ENCODE measurements around the gene SLC22A23. TPM values are rescaled to one million over a fixed set of nuclear protein-coding genes. Genes with fewer than 3 reads are reported as not detected.
A peak's percentile ranks its signal among the peaks of the same experiment; 100 is the strongest.

The SLC22A23 gene
- total RNA-seq, 2 donors from 2014 or later, result 85.7 to 89.5 TPM

DNA sequence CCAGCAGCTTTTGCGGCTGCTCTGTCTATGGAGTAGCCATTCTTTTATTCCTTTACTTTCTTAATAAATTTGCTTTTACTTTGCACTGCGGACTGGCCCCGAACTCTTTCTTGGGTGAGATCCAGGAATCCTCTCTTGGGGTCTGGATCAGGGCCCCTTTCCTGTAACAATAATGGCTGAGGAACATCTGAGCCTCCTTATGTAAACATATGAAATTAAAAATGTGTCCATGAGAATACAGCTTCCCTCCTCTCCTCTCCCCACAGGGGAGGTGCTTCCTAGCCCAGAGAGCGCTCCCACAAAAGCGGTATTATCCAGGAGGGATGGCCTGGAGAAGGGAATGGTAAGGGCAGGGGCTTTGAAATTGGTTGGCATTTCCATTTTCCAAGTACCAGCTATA is 117.0 kb downstream of the SLC22A23 start:
- DNase-seq, result no peak
- intact Hi-C loops (cut with DNase I), result no loop called here
- Histone ChIP-seq H3K4me1 (peaks cover 13% of the 10 kb centered on the region), H3K9me3 (no peaks in the 10 kb centered on the region), H3K4me3 (no peak overlapping the region), H3K36me3 (no peaks in the 10 kb centered on the region), H3K27me3 (no peaks in the 10 kb centered on the region), H3K27ac (no peak overlapping the region), H3K9ac (ENCODE audit: low read depth in 2 of 2, low read length in 2 of 2) (no peak overlapping the region)
- TF ChIP-seq, protein P1, sequence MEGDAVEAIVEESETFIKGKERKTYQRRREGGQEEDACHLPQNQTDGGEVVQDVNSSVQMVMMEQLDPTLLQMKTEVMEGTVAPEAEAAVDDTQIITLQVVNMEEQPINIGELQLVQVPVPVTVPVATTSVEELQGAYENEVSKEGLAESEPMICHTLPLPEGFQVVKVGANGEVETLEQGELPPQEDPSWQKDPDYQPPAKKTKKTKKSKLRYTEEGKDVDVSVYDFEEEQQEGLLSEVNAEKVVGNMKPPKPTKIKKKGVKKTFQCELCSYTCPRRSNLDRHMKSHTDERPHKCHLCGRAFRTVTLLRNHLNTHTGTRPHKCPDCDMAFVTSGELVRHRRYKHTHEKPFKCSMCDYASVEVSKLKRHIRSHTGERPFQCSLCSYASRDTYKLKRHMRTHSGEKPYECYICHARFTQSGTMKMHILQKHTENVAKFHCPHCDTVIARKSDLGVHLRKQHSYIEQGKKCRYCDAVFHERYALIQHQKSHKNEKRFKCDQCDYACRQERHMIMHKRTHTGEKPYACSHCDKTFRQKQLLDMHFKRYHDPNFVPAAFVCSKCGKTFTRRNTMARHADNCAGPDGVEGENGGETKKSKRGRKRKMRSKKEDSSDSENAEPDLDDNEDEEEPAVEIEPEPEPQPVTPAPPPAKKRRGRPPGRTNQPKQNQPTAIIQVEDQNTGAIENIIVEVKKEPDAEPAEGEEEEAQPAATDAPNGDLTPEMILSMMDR (IDR thresholded peaks at IDR 0.05), result no peak

DNA sequence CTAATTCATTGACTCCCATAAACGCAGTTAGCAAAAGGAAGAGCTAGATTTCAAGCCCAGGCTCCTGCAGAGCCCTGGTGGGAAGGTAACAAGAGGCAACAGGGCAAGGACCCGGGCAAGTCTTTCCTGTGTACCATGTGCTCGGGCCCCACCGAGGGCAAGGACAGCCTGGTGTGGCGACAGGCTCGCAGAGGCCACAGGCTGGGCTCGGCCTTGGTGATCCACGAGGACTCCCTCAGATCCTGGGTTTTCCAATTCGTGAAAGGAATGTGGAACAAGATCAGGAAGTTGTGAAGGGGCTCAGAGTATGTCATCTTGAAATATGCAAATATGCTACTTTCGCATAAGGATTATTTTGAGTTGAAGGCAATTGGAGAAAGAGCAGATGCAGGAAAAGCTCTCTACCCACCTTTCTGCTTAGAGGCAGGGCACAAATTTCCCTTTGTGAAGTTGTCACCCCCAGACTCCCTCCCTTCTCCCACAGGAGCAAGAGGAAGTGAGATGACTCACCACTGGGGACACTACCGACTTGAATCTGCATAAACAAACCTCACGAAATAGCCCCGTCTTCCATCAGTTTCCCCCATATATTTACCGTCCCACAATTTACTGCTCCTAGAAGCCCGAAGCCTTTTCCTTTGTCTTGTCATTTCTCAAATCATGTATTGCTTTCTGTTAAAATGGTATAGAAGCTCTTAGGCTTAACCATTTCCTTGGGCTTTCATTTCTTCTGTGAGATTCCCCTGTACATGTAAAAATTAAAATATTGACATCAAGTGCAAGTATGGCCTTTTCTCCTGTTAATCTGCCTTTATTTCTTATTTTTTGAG is 119.1 kb downstream of the SLC22A23 start:
- peaks cover 15% of the 10 kb centered on the region for H3K4me1 ChIP-seq
- H3K9ac ChIP-seq (ENCODE audit: low read depth in 2 of 2, low read length in 2 of 2), result no peak overlapping the region
- DNase-seq, result no peak

DNA sequence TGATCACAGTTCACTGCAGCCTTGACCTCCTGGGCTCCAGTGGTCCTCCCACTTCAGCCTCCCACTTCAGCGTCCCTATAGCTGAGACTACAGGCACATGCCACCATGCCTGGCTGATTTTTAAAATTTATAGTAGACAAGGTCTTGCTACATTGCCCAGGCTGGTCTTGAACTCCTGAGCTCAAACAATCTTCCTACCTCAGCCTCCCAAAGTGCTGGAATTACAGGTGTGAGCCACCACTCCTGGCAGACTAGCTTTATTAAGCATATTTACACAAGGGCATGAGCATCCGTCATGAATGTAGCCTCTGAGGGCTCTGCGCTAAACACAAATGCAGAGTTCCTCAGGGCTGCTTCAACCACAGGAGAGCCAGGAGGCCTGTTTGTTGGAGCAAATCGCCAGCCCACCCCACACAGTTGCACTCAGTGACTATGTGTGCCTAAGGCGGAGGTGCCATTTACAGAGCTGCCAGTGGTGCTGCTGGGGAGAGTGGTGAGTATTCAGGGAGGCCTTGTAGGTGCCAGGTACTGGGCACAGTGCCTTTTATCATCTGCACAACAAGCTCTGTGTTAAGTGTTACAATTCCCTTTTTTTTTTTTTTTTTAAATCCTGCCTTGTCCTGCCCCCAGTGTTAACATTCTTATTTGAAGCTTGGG is 119.9 kb downstream of the SLC22A23 start:
- intact Hi-C loops (cut with DNase I), result no loop called here
- Histone ChIP-seq H3K27ac (peak overlapping the region; percentile 54), H3K27me3 (no peaks in the 10 kb centered on the region), H3K9me3 (no peaks in the 10 kb centered on the region), H3K4me1 (peaks cover 15% of the 10 kb centered on the region), H3K4me3 (no peak overlapping the region), H3K9ac (ENCODE audit: low read depth in 2 of 2, low read length in 2 of 2) (no peak overlapping the region), H3K36me3 (no peaks in the 10 kb centered on the region)
- TF ChIP-seq, protein P1 (IDR thresholded peaks at IDR 0.05), result no peak
- peak; percentile 47 for DNase-seq

More for the DNA sequence above, 119.1 kb downstream of the SLC22A23 start:
- TF ChIP-seq, protein P1 (IDR thresholded peaks at IDR 0.05), result no peak
- no peak overlapping the region for H3K4me3 ChIP-seq
- no peaks in the 10 kb centered on the region for H3K27me3 ChIP-seq
- no peaks in the 10 kb centered on the region for H3K9me3 ChIP-seq
- H3K27ac ChIP-seq, result peak overlapping the region; percentile 54
- no peaks in the 10 kb centered on the region for H3K36me3 ChIP-seq
- intact Hi-C loops (cut with DNase I), result no loop called here

DNA sequence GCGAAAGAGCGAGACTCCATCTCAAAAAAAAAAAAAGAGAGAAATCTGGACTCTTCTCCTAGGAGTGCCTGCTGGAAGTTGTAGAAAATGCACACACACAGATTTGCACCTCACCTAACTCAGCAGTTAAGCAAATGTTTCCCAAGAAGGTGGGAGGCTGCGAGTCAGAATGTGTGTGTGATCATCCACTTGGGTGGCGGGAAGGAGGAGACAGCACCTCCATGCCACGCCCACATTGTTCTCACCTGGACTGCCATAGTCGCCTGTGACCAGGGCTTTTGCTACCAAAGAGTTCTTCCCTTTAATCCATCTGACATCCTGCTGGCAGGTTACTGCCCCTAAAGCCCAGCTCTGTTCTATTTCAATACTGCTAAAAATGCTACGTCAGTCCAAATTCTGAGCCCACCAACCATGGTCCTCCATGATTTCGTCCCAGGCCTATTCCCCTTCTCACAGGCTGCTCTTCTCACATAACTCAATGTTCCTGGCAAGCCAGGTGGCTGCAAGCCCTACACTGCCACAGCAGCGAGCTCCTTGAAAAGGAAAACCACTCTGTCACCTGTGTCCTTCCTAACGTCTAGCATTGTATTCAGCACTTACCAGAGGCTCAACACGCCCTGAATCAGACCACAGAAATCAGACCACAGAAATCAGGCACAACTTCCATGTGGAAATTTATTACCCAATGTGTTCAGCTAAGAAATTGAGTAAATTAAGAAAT is 120.6 kb downstream of the SLC22A23 start:
- H3K9ac ChIP-seq (ENCODE audit: low read depth in 2 of 2, low read length in 2 of 2), result no peak overlapping the region
- no peak overlapping the region for H3K4me3 ChIP-seq
- H3K9me3 ChIP-seq, result no peaks in the 10 kb centered on the region
- intact Hi-C loops (cut with DNase I), result no loop called here
- H3K4me1 ChIP-seq, result peaks cover 15% of the 10 kb centered on the region
- no peaks in the 10 kb centered on the region for H3K27me3 ChIP-seq
- H3K36me3 ChIP-seq, result no peaks in the 10 kb centered on the region
- H3K27ac ChIP-seq, result no peak overlapping the region
- TF ChIP-seq, protein P1 (IDR thresholded peaks at IDR 0.05), result no peak
- no peak for DNase-seq

DNA sequence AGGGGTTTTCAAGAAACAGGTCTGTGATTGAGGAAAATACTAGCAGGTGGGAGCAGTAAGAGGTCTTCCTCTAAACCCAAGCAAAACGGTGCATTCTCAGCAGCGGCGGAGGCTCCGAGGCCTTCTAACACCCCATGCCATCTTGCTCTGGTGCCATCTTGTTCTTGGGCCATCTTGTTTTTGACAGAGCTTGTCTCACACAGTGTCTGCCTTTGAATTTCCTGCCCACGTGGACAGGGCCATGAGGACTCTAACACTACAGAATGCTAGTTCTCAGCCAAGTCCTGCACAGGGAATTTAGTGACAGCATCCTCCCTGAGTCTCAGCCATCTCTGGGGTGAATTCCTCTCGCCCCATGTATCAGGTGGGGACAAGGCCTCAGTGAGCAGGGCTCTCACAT is 121.7 kb downstream of the SLC22A23 start:
- intact Hi-C loops (cut with DNase I), result no loop called here
- H3K9ac ChIP-seq (ENCODE audit: low read depth in 2 of 2, low read length in 2 of 2), result no peak overlapping the region
- no peaks in the 10 kb centered on the region for H3K27me3 ChIP-seq
- no peaks in the 10 kb centered on the region for H3K9me3 ChIP-seq
- H3K4me3 ChIP-seq, result no peak overlapping the region
- H3K36me3 ChIP-seq, result no peaks in the 10 kb centered on the region
- TF ChIP-seq, protein P1 (IDR thresholded peaks at IDR 0.05), result no peak
- DNase-seq, result no peak
- no peak overlapping the region for H3K27ac ChIP-seq
- H3K4me1 ChIP-seq, result peaks cover 15% of the 10 kb centered on the region

Data from colonic mucosa (tissue), 4 donors.